HG02678 (cell line): ENCODE measurements around the gene GAPVD1.
"Not testable (repeated sequence)": the region's sequence is repeated elsewhere in the genome, so short reads cannot be mapped to it uniquely, and the experiment has no call there.

Experiments used
- ATAC-seq: cut with Tn5 transposase; IDR thresholded peaks from one replicate; pipeline ENCODE4 v1.9.1; 2021; ENCODE audit warnings: mild to moderate bottlenecking, moderate library complexity; ENCODE audit not compliant: unreplicated experiment

GAPVD1 gene

GRCh38 chr9:125261501-125262293, at the start of gene GAPVD1:
Gene GAPVD1 (plus strand): TSS chr9:125261826. CDS start chr9:125298922, 37,096 bp downstream.
- ATAC-seq: peak; percentile 94

DNA sequence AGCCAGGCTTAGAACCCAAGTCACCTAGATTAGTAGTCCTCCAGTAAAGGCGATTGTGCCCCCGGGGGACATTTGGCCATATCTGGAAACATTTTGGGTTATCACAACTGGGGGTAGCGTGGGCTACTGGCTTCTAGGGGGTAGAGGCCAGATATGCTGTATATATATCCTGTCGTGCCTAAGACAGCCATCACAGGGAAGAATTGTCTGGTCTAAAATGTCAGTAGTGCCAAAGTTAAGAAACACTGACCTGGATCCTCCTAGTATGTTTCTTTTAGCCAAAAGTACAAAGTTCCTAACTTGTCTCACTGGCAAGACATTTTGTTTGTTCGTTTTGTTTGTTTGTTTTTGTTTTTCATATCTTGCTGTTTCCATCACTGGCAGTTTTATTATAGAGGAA, 47.4 kb upstream of the GAPVD1 start:
- ATAC-seq: no peak

DNA sequence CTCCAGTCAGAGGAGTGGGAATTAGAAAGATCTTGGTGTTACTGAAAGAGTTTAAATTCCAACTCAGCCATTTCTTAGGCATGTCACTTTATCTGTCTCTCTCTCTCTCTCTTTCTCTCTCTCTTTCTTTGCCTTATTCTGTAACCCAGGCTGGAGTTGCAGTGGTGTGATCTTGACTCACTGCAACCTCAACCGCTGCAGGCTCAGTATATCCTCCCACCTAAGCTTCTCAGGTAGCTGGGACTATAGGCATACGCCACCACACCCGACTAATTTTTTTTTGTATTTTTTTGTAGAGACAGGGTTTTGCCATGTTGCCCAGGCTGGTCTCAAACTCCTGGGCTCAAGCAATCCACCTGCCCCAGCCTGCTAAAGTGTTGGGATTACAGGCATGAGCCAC, 43.0 kb upstream of the GAPVD1 start:
- ATAC-seq: no peak

GRCh38 chr9:125224858-125225257, 36.8 kb upstream of the GAPVD1 start:
- ATAC-seq: not testable (repeated sequence)

DNA sequence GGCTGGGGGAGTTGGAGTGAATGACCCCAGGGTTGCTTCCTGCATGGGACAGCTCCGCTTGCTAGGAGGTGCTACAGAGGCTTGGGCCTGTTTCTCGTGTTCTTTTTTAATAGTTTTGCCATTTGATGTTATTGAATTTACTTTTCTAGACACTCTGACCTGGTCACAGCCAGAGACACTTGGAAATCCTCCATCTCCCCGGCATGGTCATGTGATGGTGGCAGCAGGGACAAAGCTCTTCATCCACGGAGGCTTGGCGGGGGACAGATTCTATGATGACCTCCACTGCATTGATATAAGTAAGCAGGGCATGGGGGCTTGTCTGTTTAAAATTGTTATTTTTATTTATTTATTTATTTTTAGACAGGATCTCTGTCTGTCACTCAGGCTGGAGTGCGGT, 33.9 kb upstream of the GAPVD1 start:
- no peak for ATAC-seq

- ATAC-seq: no peak
Measured at GRCh38 chr9:125233678-125234077, 27.9 kb upstream of the GAPVD1 start.

- not testable (repeated sequence) for ATAC-seq
Measured at GRCh38 chr9:125234099-125234498, 27.5 kb upstream of the GAPVD1 start.

GRCh38 chr9:125235804-125236519, 25.7 kb upstream of the GAPVD1 start:
- ATAC-seq: no peak

GRCh38 chr9:125236520-125237159, 25.0 kb upstream of the GAPVD1 start:
- ATAC-seq: not testable (repeated sequence)

- no peak for ATAC-seq
Measured at GRCh38 chr9:125238127-125238914, 23.3 kb upstream of the GAPVD1 start.

DNA sequence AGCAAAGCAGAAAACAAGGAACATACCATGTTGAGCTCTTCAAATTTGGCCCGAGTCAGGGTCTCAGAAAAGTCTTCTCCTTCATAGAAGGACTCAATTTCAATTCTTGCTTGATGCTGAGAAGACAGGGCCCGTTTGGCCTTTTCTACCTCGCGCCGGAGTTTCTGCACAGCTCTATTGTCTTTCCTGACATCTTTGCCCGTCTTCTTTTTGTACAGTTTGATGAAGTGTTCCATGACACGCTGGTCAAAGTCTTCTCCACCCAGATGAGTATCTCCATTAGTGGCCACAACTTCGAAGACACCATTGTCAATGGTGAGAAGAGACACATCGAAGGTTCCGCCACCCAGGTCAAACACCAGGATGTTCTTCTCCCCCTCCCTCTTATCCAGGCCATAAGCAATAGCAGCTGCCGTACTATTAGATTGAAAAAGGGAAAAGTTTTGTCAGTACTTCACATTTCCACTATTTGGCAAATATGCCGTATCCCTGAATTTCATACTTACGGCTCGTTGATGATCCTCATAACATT, 22.6 kb upstream of the GAPVD1 start:
- ATAC-seq: no peak

DNA sequence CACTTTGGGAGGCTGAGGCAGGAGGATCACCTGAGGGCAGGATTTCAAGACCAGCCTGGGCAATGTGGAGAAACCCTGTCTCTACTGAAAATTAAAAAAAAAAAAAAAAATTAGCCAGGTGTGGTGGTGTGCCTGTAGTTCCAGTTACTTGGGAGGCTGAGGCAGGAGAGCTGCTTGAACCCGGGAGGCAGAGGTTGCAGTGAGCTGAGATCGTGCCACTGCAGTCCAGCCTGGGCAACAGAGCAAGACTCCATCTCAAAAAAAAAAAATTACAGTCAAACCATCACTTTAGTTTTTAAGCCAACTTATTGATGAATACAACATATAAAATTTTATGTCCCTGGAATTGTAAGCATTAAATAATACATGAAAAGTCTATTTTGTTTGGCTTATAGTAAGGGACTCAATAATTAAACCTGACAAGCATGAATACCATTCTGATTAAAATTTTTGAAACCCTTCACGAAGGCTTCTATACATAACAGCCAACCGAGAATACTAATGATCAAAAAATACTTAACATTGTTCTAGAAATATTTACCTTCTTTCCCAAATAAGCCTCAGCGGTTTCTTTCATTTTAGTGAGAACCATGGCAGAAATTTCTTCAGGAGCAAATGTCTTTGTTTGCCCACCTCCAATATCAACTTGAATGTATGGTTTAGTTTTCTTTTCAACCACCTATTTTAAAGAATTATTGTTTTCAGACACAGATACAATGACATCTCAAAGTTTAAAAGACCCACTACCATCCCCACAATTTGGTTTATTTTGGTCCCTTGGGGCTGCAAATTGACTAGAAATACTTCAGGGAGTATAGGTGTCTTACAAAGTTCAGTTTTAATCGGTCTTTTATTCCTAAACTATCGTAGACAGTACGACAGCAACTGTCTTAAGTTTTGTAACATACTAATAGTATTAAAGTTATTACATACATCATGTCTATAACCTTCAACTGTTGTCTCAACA, 21.7 kb upstream of the GAPVD1 start:
- ATAC-seq: no peak

DNA sequence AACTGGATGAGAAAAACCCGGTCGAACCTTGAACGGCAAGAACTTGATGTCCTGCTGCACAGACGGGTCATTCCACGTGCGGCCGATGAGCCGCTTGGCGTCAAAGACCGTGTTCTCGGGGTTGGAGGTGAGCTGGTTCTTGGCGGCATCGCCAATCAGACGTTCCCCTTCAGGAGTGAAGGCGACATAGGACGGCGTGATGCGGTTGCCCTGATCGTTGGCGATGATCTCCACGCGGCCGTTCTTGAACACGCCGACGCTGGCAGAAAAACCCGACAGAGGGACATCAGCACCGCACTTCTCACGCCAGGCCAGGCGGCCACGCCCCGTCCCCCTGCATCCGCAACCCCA, 21.0 kb upstream of the GAPVD1 start:
- peak; percentile 2 for ATAC-seq

DNA sequence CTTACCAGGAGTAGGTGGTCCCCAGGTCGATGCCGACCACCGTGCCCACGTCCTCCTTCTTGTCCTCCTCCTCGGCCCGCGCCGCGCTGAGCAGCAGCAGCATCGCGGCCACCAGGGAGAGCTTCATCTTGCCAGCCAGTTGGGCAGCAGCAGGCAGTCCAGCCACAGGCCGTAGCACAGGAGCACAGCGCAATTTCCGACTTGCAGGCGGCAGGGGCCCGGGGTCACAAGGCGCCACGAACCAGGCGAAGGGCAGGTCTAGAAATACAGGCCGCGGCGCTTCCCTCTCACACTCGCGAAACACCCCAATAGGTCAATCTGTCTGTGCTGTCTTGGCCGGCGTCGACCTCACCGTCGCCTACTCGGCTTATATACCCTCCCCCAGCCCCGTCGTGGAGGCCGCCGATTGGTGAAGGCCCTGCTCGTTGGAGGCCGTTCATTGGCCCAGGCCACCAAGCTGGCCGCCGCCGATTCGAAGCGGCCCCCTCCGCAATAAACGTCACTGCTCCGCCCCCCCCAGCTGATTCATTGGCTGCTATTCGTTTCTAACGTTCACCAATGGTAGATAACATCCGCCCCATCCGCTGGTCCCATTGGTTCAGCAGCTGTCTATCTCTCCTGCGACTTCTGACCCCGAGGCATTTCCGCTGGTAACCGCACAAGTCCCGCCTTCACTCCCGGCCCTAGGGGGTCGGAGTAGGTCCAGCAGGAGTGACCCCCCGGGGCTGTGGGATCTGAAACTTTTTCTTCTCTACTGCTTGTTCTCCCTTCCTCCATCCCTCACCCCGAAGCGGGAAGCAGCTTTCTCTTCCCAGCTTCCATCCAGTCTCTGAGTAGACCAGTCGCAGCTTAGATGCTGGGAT, 20.4 kb upstream of the GAPVD1 start, which contains the start of gene HSPA5:
HSPA5 (minus strand) TSS at position 344 of the 863 bp plus-strand sequence; CDS start at position 127, 217 bp downstream.
- peak; percentile 94 for ATAC-seq

DNA sequence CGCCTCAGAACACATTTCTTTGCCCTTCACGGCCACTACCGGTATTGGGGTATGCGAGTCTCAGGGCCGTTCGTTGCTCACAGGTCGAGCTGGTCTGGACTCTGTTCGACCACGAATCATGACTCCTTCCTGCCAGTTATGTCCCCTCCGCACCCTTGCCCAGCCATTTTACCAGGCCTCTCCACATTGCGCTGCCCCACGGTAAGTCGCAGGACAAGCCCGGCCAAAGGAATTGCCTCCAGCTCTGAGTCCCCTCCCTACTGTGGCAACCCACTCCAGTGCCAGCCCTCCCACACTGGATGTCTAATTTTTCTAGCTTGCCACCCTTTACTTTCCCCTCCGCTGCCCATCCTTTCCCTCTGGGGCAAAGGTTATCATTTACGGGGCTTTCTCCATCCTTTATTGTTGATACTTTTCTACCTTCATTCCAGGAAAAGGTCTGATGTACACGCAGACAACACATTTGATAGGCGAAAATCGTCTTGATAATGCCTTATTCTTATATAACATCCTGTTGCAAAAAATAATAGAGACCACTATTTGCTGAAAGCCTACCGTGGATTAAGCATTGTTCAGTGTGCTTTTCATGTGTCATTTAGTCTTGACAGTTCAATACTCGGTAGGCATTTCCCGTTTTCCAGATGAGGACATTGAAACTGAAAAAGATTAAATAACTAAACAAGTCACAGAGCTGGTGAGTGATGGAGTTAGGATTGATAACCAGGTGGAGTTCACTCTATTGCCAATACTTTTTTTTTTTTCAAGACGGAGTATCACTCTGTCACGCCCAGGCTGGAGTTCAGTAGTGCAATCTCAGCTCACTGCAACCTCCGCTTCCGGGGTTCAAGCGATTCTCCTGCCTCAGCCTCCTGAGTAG, 19.5 kb upstream of the GAPVD1 start:
- ATAC-seq: no peak

- no peak for ATAC-seq
Measured at GRCh38 chr9:125243792-125244260, 17.8 kb upstream of the GAPVD1 start.

DNA sequence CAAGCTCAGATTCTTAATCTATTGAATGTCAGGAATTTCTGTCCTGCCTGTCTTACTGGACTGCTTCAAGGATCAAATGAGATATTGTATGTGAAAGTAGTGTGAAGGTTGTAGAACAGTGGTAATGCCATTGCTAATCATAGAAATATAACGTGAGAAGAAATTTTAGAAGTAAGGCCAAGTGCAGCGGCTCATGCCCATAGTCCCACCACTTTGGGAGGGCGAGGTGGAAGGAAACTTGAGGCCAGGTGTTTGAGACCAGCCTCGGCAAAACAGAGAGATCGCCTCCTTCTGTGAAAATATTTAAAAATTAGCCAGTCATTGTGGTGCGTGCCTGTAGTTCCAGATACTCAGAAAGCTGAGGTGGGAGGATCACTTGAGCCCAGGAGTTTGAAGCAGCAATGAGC, 15.4 kb upstream of the GAPVD1 start:
- ATAC-seq: no peak
